ENCODE measurements around the gene DTX1. TPM values are rescaled to one million over a fixed set of nuclear protein-coding genes. Genes with fewer than 3 reads are reported as not detected.

DTX1 gene
- polyA plus RNA-seq, 6 donors from 2014 or later = 1.9 to 16.8 (median 9.8) TPM

Other genes with a start within 250 kb of the DTX1 start
- 100 to 1,000 TPM in 1 of 6 donors, 10 to 100 TPM in 5; 57.4 to 112 (median 74.5) TPM for gene OAS1, start 149.8 kb upstream of the DTX1 start, polyA plus RNA-seq (ENCODE audit: low read depth in 6 of 6)
- gene OAS3, start 118.3 kb upstream of the DTX1 start, polyA plus RNA-seq (ENCODE audit: low read depth in 6 of 6) = 1 to 10 TPM; 2.9 to 8.6 (median 6.9) TPM
- gene OAS2, start 78.2 kb upstream of the DTX1 start, polyA plus RNA-seq (ENCODE audit: low read depth in 6 of 6) = 10 to 100 TPM; 15.4 to 56.4 (median 37.2) TPM
- under 1 TPM in 4 of 6 donors, not detected in 2; 0.17 to 0.48 (median 0.41) TPM for gene RASAL1, start 79.0 kb downstream of the DTX1 start, polyA plus RNA-seq (ENCODE audit: low read depth in 6 of 6)
- 1 to 10 TPM in 1 of 6 donors, not detected in 5; 1.2 TPM for gene CFAP73, start 93.0 kb downstream of the DTX1 start, polyA plus RNA-seq (ENCODE audit: low read depth in 6 of 6)
- 10 to 100 TPM in 5 of 6 donors, 1 to 10 TPM in 1; 9.0 to 45.5 (median 25.4) TPM for gene DDX54, start 128.7 kb downstream of the DTX1 start, polyA plus RNA-seq (ENCODE audit: low read depth in 6 of 6)
- gene RITA1, start 129.0 kb downstream of the DTX1 start, polyA plus RNA-seq (ENCODE audit: low read depth in 6 of 6) = 10 to 100 TPM; 21.0 to 31.9 (median 24.1) TPM
- 10 to 100 TPM in 5 of 6 donors, 1 to 10 TPM in 1; 8.8 to 26.2 (median 18.9) TPM for gene TPCN1, start 164.7 kb downstream of the DTX1 start, polyA plus RNA-seq (ENCODE audit: low read depth in 6 of 6)